Fibroblast of skin of left quadriceps (primary cell): ENCODE data around the gene TMEM45A.
"Not testable (repeated sequence)": the region's sequence is repeated elsewhere in the genome, so short reads cannot be mapped to it uniquely, and the experiment has no call there.

Experiments
- DNase-seq, 2 experiments: peaks; one replicate each; pipeline ENCODE4 v3.0.0-alpha.2; 2013; ENCODE audit warnings: low read depth in 2 of 2

TMEM45A gene

GRCh38 chr3:100483529-100483928, 8.9 kb upstream of the TMEM45A start:
- DNase-seq = no peak

- DNase-seq = no peak
These were observed 5.6 kb upstream of the TMEM45A start for GRCh38 chr3:100486808-100487207.

GRCh38 chr3:100489118-100489517, 3.3 kb upstream of the TMEM45A start:
- no peak for DNase-seq

- DNase-seq = peak; percentile 57 to 63
These were observed 4.4 kb downstream of the TMEM45A start for GRCh38 chr3:100496711-100497261.

GRCh38 chr3:100499651-100500050, 7.2 kb downstream of the TMEM45A start:
- no peak for DNase-seq

- no peak for DNase-seq
These were observed 8.0 kb downstream of the TMEM45A start for GRCh38 chr3:100500320-100500880.

GRCh38 chr3:100503448-100503847, 11.0 kb downstream of the TMEM45A start:
- DNase-seq = no peak

- no peak for DNase-seq
These were observed 13.9 kb downstream of the TMEM45A start for GRCh38 chr3:100506355-100506754.

GRCh38 chr3:100509818-100510217, 17.4 kb downstream of the TMEM45A start:
- DNase-seq = not testable (repeated sequence)

GRCh38 chr3:100516232-100516631, 23.8 kb downstream of the TMEM45A start:
- no peak for DNase-seq

- peak; percentile 74 to 76 for DNase-seq
These were observed 24.4 kb downstream of the TMEM45A start for GRCh38 chr3:100516838-100517237.

GRCh38 chr3:100517276-100517675, 24.9 kb downstream of the TMEM45A start:
- no peak for DNase-seq

GRCh38 chr3:100518244-100518643, 25.8 kb downstream of the TMEM45A start:
- DNase-seq = no peak

GRCh38 chr3:100518983-100519382, 26.6 kb downstream of the TMEM45A start:
- no peak for DNase-seq

GRCh38 chr3:100521439-100521845, 29.0 kb downstream of the TMEM45A start:
- DNase-seq = no peak

GRCh38 chr3:100522125-100522524, 29.7 kb downstream of the TMEM45A start:
- DNase-seq = no peak

GRCh38 chr3:100523050-100523760, 30.8 kb downstream of the TMEM45A start:
- DNase-seq = no peak

GRCh38 chr3:100525753-100526612, 33.6 kb downstream of the TMEM45A start:
- peak; percentile 92 to 94 for DNase-seq

GRCh38 chr3:100526613-100527346, 34.4 kb downstream of the TMEM45A start:
- no peak for DNase-seq

GRCh38 chr3:100527347-100527735, 34.9 kb downstream of the TMEM45A start:
- no peak for DNase-seq

GRCh38 chr3:100531093-100531492, 38.7 kb downstream of the TMEM45A start:
- no peak for DNase-seq

GRCh38 chr3:100532411-100532810, 40.0 kb downstream of the TMEM45A start:
- DNase-seq = no peak
